Myocyte (in vitro differentiated cells): ENCODE measurements around the gene PGBD1. TPM values are rescaled to one million over a fixed set of nuclear protein-coding genes. Genes with fewer than 3 reads are reported as not detected.

ENCODE experiments used
- total RNA-seq: library from RNA; depleted of rRNA; stranded (reverse); fragments of >200 nt; gene quantifications from 2 replicates; pipeline ENCODE4 v1.2.3, GENCODE V29; 2014

The PGBD1 gene
- total RNA-seq, 1 donor from 2014 or later, result 4.8 TPM

Other genes with a start within 250 kb of the PGBD1 start
- gene ZNF165, start 201.0 kb upstream of the PGBD1 start, total RNA-seq, result 0.78 TPM in 1 of 2 replicates, not detected in the other
- 1.2 and 3.2 TPM in 2 replicates for gene ZSCAN16, start 157.0 kb upstream of the PGBD1 start, total RNA-seq
- gene ZKSCAN8, start 139.7 kb upstream of the PGBD1 start, total RNA-seq, result 23.8 and 26.4 TPM in 2 replicates
- gene ZSCAN9, start 56.3 kb upstream of the PGBD1 start, total RNA-seq, result 18.1 and 19.5 TPM in 2 replicates
- 3.7 and 4.6 TPM in 2 replicates for gene ZKSCAN4, start 29.3 kb upstream of the PGBD1 start, total RNA-seq
- 0.36 TPM in 1 of 2 replicates, not detected in the other for gene NKAPL, start 22.3 kb upstream of the PGBD1 start, total RNA-seq
- gene ZSCAN26, start 14.4 kb upstream of the PGBD1 start, total RNA-seq, result 8.6 and 10.8 TPM in 2 replicates
- 12.5 and 13.2 TPM in 2 replicates for gene ZSCAN31, start 54.6 kb downstream of the PGBD1 start, total RNA-seq
- 4.4 and 5.5 TPM in 2 replicates for gene ZKSCAN3, start 68.4 kb downstream of the PGBD1 start, total RNA-seq
- 4.0 TPM in 2 replicates for gene ZSCAN12, start 118.2 kb downstream of the PGBD1 start, total RNA-seq
- gene ZSCAN23, start 161.9 kb downstream of the PGBD1 start, total RNA-seq, result 2.0 and 2.5 TPM in 2 replicates
- not detected in 2 replicates for gene GPX6, start 234.2 kb downstream of the PGBD1 start, total RNA-seq
- gene GPX5, start 244.3 kb downstream of the PGBD1 start, total RNA-seq, result not detected in 2 replicates